HG03521 (cell line): Measurements from ENCODE around the gene ZNF619.
"Not testable (repeated sequence)": the region's sequence is repeated elsewhere in the genome, so short reads cannot be mapped to it uniquely, and the experiment has no call there.

ENCODE experiments used
- ATAC-seq: cut with Tn5 transposase; IDR thresholded peaks from one replicate; pipeline ENCODE4 v1.9.1; 2021; ENCODE audit warnings: mild to moderate bottlenecking, moderate library complexity; ENCODE audit not compliant: unreplicated experiment

ZNF619 gene

GRCh38 chr3:40476478-40477470 is at the start of gene ZNF619:
Gene ZNF619 (plus strand): TSS chr3:40477122. CDS start chr3:40477980, 858 bp downstream.
- ATAC-seq = peak; percentile 82

- no peak for ATAC-seq
Observed at GRCh38 chr3:40432793-40433192, 44.1 kb upstream of the ZNF619 start.

GRCh38 chr3:40437889-40438288 is 39.0 kb upstream of the ZNF619 start:
- no peak for ATAC-seq

DNA sequence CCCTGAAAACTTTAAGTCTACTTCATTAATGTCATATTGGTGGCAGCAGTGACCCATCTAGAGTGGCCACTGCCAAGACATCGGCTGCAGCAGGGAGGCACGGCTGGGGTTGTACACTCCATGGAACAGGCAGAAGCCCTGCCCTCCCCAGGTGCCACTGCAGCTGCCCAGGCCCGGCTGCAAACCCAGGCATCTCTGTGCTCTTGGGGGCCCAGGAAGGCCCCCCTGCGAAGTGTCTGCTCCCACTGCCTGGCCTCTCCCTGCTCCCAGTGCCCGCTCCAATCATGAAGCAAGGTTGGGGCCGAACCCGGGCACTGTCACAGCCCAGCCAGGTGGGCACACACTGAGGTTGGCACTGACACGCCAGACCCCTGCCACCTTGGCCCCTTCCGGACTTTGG is 31.9 kb upstream of the ZNF619 start:
- no peak for ATAC-seq

DNA sequence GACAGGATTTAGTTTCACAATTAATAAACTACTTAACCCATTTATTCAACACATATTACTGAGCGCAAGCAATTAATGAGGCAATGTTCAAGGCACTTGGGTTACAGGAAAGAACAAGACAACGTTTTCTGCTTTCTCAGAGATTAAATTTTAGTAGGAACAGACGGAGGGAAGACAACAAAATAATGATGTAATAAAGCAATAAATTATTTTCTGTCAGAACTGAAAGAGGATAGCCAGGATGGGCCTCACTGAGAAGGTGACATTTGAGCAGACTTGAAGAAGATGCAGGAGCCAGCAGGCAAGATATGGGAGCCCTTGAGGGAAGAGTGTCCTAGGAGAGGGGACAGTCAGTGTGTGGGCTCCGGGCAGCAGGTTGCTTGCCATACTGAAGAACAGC is 31.0 kb upstream of the ZNF619 start:
- no peak for ATAC-seq

- ATAC-seq = no peak
Observed at GRCh38 chr3:40450438-40450837, 26.5 kb upstream of the ZNF619 start.

GRCh38 chr3:40451551-40451950 is 25.4 kb upstream of the ZNF619 start:
- no peak for ATAC-seq

- ATAC-seq = no peak
Observed at GRCh38 chr3:40452057-40452456, 24.9 kb upstream of the ZNF619 start.

- ATAC-seq = no peak
Observed at GRCh38 chr3:40452562-40452875, 24.4 kb upstream of the ZNF619 start.

DNA sequence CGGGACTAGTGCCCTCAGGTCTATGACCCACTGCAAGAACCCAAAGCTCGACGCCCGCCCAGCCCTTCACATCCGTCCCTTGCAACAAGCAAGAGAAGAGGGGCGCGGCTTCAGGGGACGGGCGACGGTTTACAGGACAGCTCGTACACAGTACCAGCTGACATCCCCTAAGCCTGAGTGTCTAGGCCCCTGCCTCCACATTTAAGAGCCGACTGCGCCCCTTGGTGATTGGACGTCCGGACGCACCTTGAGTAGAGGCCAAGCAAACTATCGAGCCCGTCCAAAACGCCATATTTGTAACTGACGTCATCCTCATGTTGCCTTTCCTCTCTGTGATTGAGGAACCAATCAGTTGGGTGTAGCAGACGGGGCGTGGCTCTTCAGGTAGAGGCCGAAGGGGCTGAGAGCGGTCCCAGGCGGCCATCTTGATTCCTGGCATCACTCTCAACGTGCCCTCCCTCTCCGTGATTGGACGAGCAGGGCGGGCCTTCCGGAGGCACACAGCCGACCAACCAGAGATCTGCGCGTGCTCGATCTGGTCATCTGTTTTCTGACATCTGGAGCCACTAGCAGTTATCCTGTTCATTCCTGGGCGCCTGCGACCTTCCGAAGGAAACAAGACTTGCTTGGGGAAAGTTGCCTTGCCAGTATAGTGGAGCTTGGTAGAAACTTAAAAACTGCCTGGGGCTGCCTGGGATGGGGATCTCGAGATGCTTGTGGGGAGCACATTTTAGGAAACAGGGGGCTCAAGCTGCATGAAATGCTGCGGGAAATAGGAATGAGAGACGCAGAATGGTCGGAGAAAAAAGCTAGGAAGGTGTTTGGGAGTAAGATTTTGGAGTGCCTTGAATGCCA is 23.8 kb upstream of the ZNF619 start:
- peak; percentile 95 for ATAC-seq

DNA sequence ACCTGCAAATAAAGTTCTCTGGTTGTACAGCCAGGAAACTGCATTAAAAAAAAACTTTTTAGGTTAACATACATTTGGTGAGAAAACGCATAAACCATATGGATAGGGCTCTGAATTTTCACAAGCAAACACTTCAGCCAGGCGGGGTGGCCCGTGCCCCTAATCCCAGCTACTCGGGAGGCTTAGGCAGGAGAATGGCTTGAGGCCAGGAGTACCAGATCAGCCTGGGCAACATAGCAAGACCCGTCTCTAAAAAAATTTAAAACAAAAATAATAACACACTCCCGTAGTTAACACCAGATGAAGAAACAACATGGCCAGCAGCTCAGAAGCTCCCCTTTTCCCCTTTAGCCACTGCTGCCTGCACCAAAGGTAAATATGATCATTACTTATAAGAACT is 23.0 kb upstream of the ZNF619 start:
- ATAC-seq = no peak

DNA sequence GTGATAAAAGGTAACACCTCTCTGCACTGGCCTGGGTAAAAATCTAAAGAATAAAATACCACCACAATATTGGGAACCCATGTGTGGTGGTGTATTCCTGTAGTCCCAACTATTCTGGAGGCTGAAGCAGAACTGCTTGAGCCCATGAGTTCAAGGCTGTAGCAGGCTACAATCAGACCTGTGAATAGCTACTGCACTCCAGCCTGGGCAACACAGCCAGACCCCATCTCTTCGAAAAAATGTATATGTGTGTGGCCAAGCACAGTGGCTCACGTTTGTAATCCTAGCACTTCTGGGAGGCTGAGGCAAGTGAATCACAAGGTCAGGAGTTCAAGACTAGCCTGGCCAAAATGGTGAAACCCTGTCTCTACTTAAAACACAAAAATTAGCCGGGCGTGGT is 21.6 kb upstream of the ZNF619 start:
- no peak for ATAC-seq

DNA sequence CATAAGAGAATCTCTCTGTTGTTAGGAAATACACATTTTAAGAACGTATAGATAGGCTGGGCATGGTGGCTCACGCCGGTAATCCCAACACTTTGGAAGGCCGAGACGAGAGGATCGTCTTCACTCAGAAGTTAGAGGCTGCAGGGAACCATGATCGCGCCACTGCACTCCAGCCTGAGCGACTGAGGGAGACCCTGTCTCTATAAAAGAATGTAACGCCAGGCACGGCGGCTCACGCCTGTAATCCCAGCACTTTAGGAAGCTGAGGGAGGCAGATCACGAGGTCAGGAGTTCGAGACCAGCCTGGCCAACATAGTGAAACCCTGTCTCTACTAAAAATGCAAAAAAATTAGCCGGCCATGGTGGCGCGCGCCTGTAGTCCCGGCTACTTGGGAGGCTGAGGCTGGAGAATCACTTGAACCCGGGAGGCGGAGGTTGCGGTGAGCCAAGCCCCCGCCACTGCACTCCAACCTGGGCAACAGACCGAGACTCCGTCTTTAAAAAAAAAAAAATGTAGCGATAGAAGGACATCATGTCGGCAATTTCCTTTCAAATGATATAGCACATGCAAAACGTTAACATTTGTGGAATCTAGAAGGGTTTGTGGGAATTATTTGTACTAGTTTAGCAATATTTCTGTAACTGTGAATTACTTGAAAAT is 20.5 kb upstream of the ZNF619 start:
- no peak for ATAC-seq

- peak; percentile 59 for ATAC-seq
Observed at GRCh38 chr3:40456940-40457823, 19.7 kb upstream of the ZNF619 start, which contains the start of gene RPL14. Gene RPL14 (plus strand): TSS chr3:40457339. CDS start chr3:40457472, 133 bp downstream.

GRCh38 chr3:40458473-40458872 is 18.4 kb upstream of the ZNF619 start:
- ATAC-seq = no peak

- not testable (repeated sequence) for ATAC-seq
Observed at GRCh38 chr3:40460481-40460880, 16.4 kb upstream of the ZNF619 start.

DNA sequence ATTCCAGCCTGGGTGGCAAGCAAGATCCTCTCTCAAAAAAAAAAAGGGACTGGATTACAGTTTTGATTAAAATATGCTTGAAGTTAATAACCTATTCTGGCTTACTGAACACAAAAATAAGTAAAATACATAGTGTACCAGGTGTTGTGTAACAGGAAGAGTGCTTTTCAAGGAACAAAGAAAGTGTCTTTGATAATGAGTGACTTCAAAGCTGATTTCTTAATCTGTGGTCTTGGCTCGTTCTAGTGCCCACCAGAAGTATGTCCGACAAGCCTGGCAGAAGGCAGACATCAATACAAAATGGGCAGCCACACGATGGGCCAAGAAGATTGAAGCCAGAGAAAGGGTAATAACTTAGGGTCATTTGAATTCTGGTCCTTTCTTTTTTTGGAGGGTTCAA is 15.8 kb upstream of the ZNF619 start:
- ATAC-seq = no peak

- not testable (repeated sequence) for ATAC-seq
Observed at GRCh38 chr3:40462838-40463237, 14.1 kb upstream of the ZNF619 start.

GRCh38 chr3:40463579-40463978 is 13.3 kb upstream of the ZNF619 start:
- no peak for ATAC-seq
